ENCODE results near the gene CRYL1.

DNA sequence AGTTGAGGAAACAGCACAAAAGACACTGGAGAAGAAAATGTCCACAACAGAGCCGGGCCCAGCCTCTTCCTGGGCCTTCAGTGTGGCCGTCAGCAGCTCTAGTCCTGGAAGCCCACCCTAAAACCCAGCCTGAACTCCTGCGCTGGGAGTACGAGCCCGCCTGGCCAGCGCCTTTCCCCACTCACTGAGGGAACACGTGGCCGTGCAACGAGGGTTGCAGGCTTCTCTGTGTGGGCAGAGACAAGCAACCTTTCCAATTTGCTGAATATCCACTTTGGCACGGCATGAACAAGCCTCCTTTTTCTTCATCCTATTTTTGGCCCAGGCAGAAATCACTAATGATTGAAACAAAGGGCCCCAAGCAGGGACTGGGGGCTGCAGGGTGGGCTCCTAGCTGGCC is 89.2 kb downstream of the CRYL1 start:
- TF ChIP-seq, protein P1, sequence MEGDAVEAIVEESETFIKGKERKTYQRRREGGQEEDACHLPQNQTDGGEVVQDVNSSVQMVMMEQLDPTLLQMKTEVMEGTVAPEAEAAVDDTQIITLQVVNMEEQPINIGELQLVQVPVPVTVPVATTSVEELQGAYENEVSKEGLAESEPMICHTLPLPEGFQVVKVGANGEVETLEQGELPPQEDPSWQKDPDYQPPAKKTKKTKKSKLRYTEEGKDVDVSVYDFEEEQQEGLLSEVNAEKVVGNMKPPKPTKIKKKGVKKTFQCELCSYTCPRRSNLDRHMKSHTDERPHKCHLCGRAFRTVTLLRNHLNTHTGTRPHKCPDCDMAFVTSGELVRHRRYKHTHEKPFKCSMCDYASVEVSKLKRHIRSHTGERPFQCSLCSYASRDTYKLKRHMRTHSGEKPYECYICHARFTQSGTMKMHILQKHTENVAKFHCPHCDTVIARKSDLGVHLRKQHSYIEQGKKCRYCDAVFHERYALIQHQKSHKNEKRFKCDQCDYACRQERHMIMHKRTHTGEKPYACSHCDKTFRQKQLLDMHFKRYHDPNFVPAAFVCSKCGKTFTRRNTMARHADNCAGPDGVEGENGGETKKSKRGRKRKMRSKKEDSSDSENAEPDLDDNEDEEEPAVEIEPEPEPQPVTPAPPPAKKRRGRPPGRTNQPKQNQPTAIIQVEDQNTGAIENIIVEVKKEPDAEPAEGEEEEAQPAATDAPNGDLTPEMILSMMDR (IDR thresholded peaks at IDR 0.05) = no peak
- TF ChIP-seq POLR2A (IDR thresholded peaks at IDR 0.05; ENCODE audit: low read length) (no peak), CHD2 (IDR thresholded peaks at IDR 0.05; ENCODE audit: low read length, partially characterized antibody) (no peak), RAD21 (conservative IDR thresholded peaks at IDR 0.05 in 1 of 2, IDR thresholded peaks at IDR 0.05 in 1 of 2) (no peak), MAX (IDR thresholded peaks at IDR 0.05) (no peak)
